ENCODE measurements around the gene GRIK2. TPM values are rescaled to one million over a fixed set of nuclear protein-coding genes. Genes with fewer than 3 reads are reported as not detected.

GRIK2 gene
- total and polyA plus RNA-seq, 2 donors (not counting 3 experiments of a cell fraction or from before 2014, with no cell fraction given) = not detected

DNA sequence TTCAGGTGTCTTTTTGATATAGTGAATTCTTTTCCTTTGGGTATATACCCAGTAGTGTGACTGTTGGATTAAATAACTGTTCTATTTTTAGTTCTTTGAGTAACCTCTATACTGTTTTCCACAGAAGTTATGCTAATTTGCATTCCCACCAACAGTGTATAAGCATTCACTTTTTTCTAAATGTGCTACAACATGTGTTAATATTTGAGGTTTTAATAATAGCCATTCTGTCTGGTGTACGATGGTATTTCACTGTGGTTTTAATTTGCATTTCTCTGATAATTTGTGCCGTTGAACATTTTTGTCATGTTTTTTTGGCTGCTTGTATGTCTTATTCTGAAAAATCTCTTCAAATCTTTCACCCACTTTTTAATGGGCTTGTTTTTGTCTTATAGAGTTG is 563.5 kb downstream of the GRIK2 start:
- H2AFZ ChIP-seq (ENCODE audit: low read depth, low read length) = no peak overlapping the region
- DNase-seq (ENCODE audit: low read depth, low spot score) (no peak), FAIRE-seq (no peak)
- dilution Hi-C loops (cut with MboI; ENCODE audit: extremely low pct_ligation_motif_present, low sequenced_read_pairs) (no loop called here), intact Hi-C loops (cut with micrococcal nuclease) (no loop called here)
- no peak overlapping the region for H3K4me3 ChIP-seq (replicated peaks in 1 of 3; ENCODE audit: insufficient read depth in 1 of 3, low read depth in 1 of 3, low read length in 3 of 3)
- no peaks in the 10 kb centered on the region for H4K20me1 ChIP-seq (replicated peaks; ENCODE audit: control insufficient read depth, extremely low read depth, insufficient read depth, low read length)
- H3K4me2 ChIP-seq (ENCODE audit: insufficient read depth, low read length) = no peak overlapping the region
- H3K79me2 ChIP-seq (ENCODE audit: control insufficient read depth, insufficient read depth, low read length) = no peaks in the 10 kb centered on the region
- no TSS peak for BruUV-seq (replicated peaks)
- TF ChIP-seq JUN (IDR thresholded peaks at IDR 0.05; ENCODE audit: borderline replicate concordance, insufficient read depth, insufficient read length, low read depth) (no peak), MYC (IDR thresholded peaks at IDR 0.05; ENCODE audit: low read depth, low read length) (no peak), POLR2A (IDR thresholded peaks at IDR 0.05; ENCODE audit: low read depth, low read length) (no peak)
- TF ChIP-seq, protein P1, sequence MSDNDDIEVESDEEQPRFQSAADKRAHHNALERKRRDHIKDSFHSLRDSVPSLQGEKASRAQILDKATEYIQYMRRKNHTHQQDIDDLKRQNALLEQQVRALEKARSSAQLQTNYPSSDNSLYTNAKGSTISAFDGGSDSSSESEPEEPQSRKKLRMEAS (IDR thresholded peaks at IDR 0.05; ENCODE audit: insufficient read depth, insufficient read length) = no peak
- TF ChIP-seq, protein P2, sequence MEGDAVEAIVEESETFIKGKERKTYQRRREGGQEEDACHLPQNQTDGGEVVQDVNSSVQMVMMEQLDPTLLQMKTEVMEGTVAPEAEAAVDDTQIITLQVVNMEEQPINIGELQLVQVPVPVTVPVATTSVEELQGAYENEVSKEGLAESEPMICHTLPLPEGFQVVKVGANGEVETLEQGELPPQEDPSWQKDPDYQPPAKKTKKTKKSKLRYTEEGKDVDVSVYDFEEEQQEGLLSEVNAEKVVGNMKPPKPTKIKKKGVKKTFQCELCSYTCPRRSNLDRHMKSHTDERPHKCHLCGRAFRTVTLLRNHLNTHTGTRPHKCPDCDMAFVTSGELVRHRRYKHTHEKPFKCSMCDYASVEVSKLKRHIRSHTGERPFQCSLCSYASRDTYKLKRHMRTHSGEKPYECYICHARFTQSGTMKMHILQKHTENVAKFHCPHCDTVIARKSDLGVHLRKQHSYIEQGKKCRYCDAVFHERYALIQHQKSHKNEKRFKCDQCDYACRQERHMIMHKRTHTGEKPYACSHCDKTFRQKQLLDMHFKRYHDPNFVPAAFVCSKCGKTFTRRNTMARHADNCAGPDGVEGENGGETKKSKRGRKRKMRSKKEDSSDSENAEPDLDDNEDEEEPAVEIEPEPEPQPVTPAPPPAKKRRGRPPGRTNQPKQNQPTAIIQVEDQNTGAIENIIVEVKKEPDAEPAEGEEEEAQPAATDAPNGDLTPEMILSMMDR (IDR thresholded peaks at IDR 0.05; ENCODE audit: extremely low read depth in 1 of 2, insufficient read depth in 1 of 2, low read depth in 1 of 2, low read length in 2 of 2) = no peak
- H3K4me1 ChIP-seq (ENCODE audit: control insufficient read depth, extremely low read depth, insufficient read depth, low read length) = no peaks in the 10 kb centered on the region
- no peaks in the 10 kb centered on the region for H3K9me3 ChIP-seq (replicated peaks; ENCODE audit: control insufficient read depth, insufficient read depth, low read length)
- H3K27ac ChIP-seq (ENCODE audit: insufficient read depth, low read depth, low read length) = no peak overlapping the region
- H3K27me3 ChIP-seq (ENCODE audit: control insufficient read depth in 2 of 2, insufficient read depth in 2 of 2, low read length in 2 of 2) = no peaks in the 10 kb centered on the region
- H3K36me3 ChIP-seq (ENCODE audit: control insufficient read depth in 2 of 2, extremely low read depth in 1 of 2, insufficient read depth in 2 of 2, low read length in 2 of 2) = no peaks in the 10 kb centered on the region
- ChIA-PET POLR2A (no interaction called here), CTCF (no interaction called here)
- H3K9ac ChIP-seq (replicated peaks; ENCODE audit: extremely low read depth, insufficient read depth, low read length) = no peak overlapping the region
- H3K9me1 ChIP-seq (replicated peaks; ENCODE audit: control insufficient read depth, extremely low read depth, insufficient read depth, low read length) = no peaks in the 10 kb centered on the region

DNA sequence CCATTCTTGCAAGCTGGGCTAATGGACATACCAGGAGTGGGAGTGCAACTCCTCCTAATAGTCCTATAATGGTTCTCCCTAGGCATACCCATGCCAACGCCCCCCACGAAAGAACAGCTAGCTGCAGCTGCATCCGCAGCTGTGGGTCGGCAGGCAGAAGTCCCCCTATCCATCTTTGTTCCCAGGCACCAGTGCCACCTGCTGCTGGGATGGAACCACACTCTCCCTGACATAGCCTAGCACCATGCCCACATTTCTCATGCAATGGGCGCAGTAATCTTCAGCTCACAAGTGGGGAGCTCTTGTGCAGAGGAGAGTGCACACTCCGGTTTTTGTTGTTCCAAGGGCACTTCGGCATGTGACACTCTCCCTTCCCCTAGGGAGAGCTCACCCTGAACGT is 567.8 kb downstream of the GRIK2 start:
- dilution Hi-C loops (cut with MboI; ENCODE audit: extremely low pct_ligation_motif_present, low sequenced_read_pairs) = no loop called here
- FAIRE-seq (no peak), DNase-seq (ENCODE audit: low read depth, low spot score) (no peak)
- POLR2A ChIA-PET = no interaction called here
- Histone ChIP-seq H3K27me3 (ENCODE audit: control insufficient read depth in 2 of 2, insufficient read depth in 2 of 2, low read length in 2 of 2) (no peaks in the 10 kb centered on the region), H3K79me2 (ENCODE audit: control insufficient read depth, insufficient read depth, low read length) (no peaks in the 10 kb centered on the region), H3K27ac (ENCODE audit: insufficient read depth, low read depth, low read length) (no peak overlapping the region), H3K4me1 (ENCODE audit: control insufficient read depth, extremely low read depth, insufficient read depth, low read length) (no peaks in the 10 kb centered on the region), H3K36me3 (ENCODE audit: control insufficient read depth in 2 of 2, extremely low read depth in 1 of 2, insufficient read depth in 2 of 2, low read length in 2 of 2) (no peaks in the 10 kb centered on the region), H3K9me3 (replicated peaks; ENCODE audit: control insufficient read depth, insufficient read depth, low read length) (no peaks in the 10 kb centered on the region), H3K9me1 (replicated peaks; ENCODE audit: control insufficient read depth, extremely low read depth, insufficient read depth, low read length) (no peaks in the 10 kb centered on the region), H3K4me3 (replicated peaks in 1 of 3; ENCODE audit: insufficient read depth in 1 of 3, low read depth in 1 of 3, low read length in 3 of 3) (no peak overlapping the region), H3K9ac (replicated peaks; ENCODE audit: extremely low read depth, insufficient read depth, low read length) (no peak overlapping the region), H3K4me2 (ENCODE audit: insufficient read depth, low read length) (no peak overlapping the region), H4K20me1 (replicated peaks; ENCODE audit: control insufficient read depth, extremely low read depth, insufficient read depth, low read length) (no peaks in the 10 kb centered on the region), H2AFZ (ENCODE audit: low read depth, low read length) (no peak overlapping the region)
- CTCF ChIA-PET = no interaction called here
- no TSS peak for BruUV-seq (replicated peaks)
- TF ChIP-seq, protein P2 (IDR thresholded peaks at IDR 0.05; ENCODE audit: extremely low read depth in 1 of 2, insufficient read depth in 1 of 2, low read depth in 1 of 2, low read length in 2 of 2) = no peak
- TF ChIP-seq FOS (IDR thresholded peaks at IDR 0.05; ENCODE audit: borderline replicate concordance, insufficient read depth, low read length) (no peak), JUN (IDR thresholded peaks at IDR 0.05; ENCODE audit: borderline replicate concordance, insufficient read depth, insufficient read length, low read depth) (no peak)
- intact Hi-C loops (cut with micrococcal nuclease) = no loop called here

Measured in endothelial cell of umbilical vein (primary cell).